Panc1 (cell line): Measurements from ENCODE around the gene MAML1. TPM values are rescaled to one million over a fixed set of nuclear protein-coding genes. Genes with fewer than 3 reads are reported as not detected.

Experiments
- ATAC-seq: fragments of 200-7000 bp; cut with Tn5 transposase; 2 replicates; pipeline ENCODE4 v1.9.1; 2020; ENCODE audit warnings: mild to moderate bottlenecking, moderate library complexity
- BruUV-seq: library from RNA; stranded (reverse); fragments of 400-500 nt; replicated peaks from 2 replicates; lab custom pipeline; 2021; lab: Mats Ljungman, UMichigan
- CTCF ChIA-PET: fragments of 300-600 bp; sonication (Branson Sonifier 250); formaldehyde crosslinking; loops from one replicate; lab custom pipeline; 2022; ENCODE audit warnings: antibody characterized with exemption; lab: Charles Lee
- POLR2A ChIA-PET: fragments of 300-600 bp; sonication (Branson Sonifier 250); formaldehyde crosslinking; loops from one replicate; lab custom pipeline; 2022; ENCODE audit warnings: antibody characterized with exemption; lab: Charles Lee
- DNase-seq: peaks from one replicate; pipeline ENCODE4 v3.0.0-alpha.2; 2010; ENCODE audit warnings: low read depth, low spot score
- H3K27ac ChIP-seq: 2 replicates; pipeline ENCODE4 v1.5.1; 2011; ENCODE audit warnings: mild to moderate bottlenecking, low read length, inconsistent platforms
- H3K27me3 ChIP-seq: fragments of 200-500 bp; sonication (Bioruptor generic); 2 replicates; pipeline ENCODE4 v1.6.0; 2014; ENCODE audit warnings: low read length, inconsistent platforms; ENCODE audit not compliant: control insufficient read depth, insufficient read depth
- H3K36me3 ChIP-seq: fragments of 200-500 bp; sonication (Bioruptor generic); 2 replicates; pipeline ENCODE4 v1.5.1; 2014; ENCODE audit warnings: inconsistent platforms, mild to moderate bottlenecking, low read length, moderate library complexity; ENCODE audit not compliant: control insufficient read depth, insufficient read depth
- H3K4me1 ChIP-seq: 2 replicates; pipeline ENCODE4 v1.5.1; 2011; ENCODE audit warnings: inconsistent platforms, mild to moderate bottlenecking, low read length, moderate library complexity; ENCODE audit not compliant: control insufficient read depth, insufficient read depth
- H3K4me3 ChIP-seq, 2 experiments: 2 replicates each; pipeline ENCODE4 v1.5.1; 2011 to 2012; ENCODE audit warnings: low read depth in 2 of 2, low read length in 2 of 2, mild to moderate bottlenecking in 2 of 2, inconsistent platforms in 1 of 2, moderate library complexity in 1 of 2
- H3K9me3 ChIP-seq: fragments of 200-500 bp; sonication (Bioruptor generic); 2 replicates; pipeline ENCODE4 v1.5.1; 2014; ENCODE audit warnings: low read depth, mild to moderate bottlenecking, inconsistent platforms, low read length, moderate library complexity; ENCODE audit not compliant: control insufficient read depth, insufficient read depth
- POLR2AphosphoS5 ChIP-seq: IDR thresholded peaks from 2 replicates; pipeline ENCODE4 v1.6.1; 2012; ENCODE audit warnings: mild to moderate bottlenecking, low read depth, low read length, moderate library complexity
- SIN3A ChIP-seq: IDR thresholded peaks from 2 replicates; pipeline ENCODE4 v1.6.1; 2012; ENCODE audit warnings: low read depth, mild to moderate bottlenecking, low read length, moderate library complexity, borderline replicate concordance; ENCODE audit not compliant: insufficient read depth
- TCF7L2 ChIP-seq: IDR thresholded peaks from 2 replicates; pipeline ENCODE4 v1.6.1; 2011; ENCODE audit warnings: mild to moderate bottlenecking, low read depth, low read length, inconsistent platforms
- in situ Hi-C: cut with HindIII; loops from 2 replicates; pipeline ENCODE4 v1.10.0; 2016; ENCODE audit warnings: low sequenced_read_pairs, low pct_unique_long_range_greater_than_20kb
- intact Hi-C: fragments of 100-400 bp; cut with micrococcal nuclease; formaldehyde crosslinking; loops from one replicate; pipeline ENCODE4 v1.10.0; 2022; ENCODE audit not compliant: unreplicated experiment
- total RNA-seq: library from RNA; stranded (reverse); gene quantifications from one replicate; pipeline ENCODE4 v1.2.1, GENCODE V29; 2021; ENCODE audit not compliant: unreplicated experiment
- TF ChIP-seq, protein P1 (sequence below): fragments of 450-650 bp; IDR thresholded peaks from 2 replicates; pipeline ENCODE4 v1.5.1; 2017; ENCODE audit warnings: mild to moderate bottlenecking
- TF ChIP-seq, protein P2 (sequence below), 2 experiments: IDR thresholded peaks; 2 replicates each; pipeline ENCODE4 v1.6.1; 2011 to 2012; ENCODE audit warnings: low read depth in 2 of 2, control low read depth in 1 of 2, low read length in 1 of 2, mild to moderate bottlenecking in 1 of 2, moderate library complexity in 1 of 2; ENCODE audit not compliant: insufficient read depth in 1 of 2

Gene MAML1
- total RNA-seq, 1 experiment from 2014 or later, result 31.3 TPM

DNA sequence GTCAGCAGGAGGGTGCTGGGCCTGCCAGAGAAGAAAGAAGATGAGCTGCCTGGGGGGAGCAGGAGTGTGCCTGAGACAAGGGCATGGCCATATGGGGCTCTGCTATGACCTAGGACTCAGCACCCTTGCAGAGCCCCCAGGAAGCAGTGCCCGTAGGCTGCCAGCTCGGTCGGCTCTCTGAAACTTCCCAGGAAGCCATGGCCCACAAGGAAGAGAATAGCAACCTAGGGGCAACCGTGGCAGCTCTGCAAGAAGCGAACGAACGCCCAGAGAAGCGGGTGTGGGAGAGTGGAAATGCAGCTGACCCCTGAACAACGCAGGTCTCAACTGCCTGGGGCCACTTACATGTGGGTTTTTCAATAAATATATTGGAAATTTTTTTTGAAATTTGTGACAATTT is 50.5 kb downstream of the MAML1 start:
- POLR2A ChIA-PET, result no interaction called here
- in situ Hi-C loops, result no loop called here
- no peak overlapping the region for H3K4me3 ChIP-seq
- no TSS peak for BruUV-seq
- H3K36me3 ChIP-seq, result no peaks in the 10 kb centered on the region
- H3K9me3 ChIP-seq, result no peaks in the 10 kb centered on the region
- H3K27ac ChIP-seq, result no peak overlapping the region
- intact Hi-C loops, result no loop called here
- DNase-seq (no peak), ATAC-seq (no peak)
- H3K27me3 ChIP-seq, result no peaks in the 10 kb centered on the region
- H3K4me1 ChIP-seq, result no peaks in the 10 kb centered on the region
- CTCF ChIA-PET, result no interaction called here
- TF ChIP-seq TCF7L2 (no peak), POLR2AphosphoS5 (no peak), SIN3A (no peak)
- TF ChIP-seq, protein P1, sequence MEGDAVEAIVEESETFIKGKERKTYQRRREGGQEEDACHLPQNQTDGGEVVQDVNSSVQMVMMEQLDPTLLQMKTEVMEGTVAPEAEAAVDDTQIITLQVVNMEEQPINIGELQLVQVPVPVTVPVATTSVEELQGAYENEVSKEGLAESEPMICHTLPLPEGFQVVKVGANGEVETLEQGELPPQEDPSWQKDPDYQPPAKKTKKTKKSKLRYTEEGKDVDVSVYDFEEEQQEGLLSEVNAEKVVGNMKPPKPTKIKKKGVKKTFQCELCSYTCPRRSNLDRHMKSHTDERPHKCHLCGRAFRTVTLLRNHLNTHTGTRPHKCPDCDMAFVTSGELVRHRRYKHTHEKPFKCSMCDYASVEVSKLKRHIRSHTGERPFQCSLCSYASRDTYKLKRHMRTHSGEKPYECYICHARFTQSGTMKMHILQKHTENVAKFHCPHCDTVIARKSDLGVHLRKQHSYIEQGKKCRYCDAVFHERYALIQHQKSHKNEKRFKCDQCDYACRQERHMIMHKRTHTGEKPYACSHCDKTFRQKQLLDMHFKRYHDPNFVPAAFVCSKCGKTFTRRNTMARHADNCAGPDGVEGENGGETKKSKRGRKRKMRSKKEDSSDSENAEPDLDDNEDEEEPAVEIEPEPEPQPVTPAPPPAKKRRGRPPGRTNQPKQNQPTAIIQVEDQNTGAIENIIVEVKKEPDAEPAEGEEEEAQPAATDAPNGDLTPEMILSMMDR, result no peak
- TF ChIP-seq, protein P2, sequence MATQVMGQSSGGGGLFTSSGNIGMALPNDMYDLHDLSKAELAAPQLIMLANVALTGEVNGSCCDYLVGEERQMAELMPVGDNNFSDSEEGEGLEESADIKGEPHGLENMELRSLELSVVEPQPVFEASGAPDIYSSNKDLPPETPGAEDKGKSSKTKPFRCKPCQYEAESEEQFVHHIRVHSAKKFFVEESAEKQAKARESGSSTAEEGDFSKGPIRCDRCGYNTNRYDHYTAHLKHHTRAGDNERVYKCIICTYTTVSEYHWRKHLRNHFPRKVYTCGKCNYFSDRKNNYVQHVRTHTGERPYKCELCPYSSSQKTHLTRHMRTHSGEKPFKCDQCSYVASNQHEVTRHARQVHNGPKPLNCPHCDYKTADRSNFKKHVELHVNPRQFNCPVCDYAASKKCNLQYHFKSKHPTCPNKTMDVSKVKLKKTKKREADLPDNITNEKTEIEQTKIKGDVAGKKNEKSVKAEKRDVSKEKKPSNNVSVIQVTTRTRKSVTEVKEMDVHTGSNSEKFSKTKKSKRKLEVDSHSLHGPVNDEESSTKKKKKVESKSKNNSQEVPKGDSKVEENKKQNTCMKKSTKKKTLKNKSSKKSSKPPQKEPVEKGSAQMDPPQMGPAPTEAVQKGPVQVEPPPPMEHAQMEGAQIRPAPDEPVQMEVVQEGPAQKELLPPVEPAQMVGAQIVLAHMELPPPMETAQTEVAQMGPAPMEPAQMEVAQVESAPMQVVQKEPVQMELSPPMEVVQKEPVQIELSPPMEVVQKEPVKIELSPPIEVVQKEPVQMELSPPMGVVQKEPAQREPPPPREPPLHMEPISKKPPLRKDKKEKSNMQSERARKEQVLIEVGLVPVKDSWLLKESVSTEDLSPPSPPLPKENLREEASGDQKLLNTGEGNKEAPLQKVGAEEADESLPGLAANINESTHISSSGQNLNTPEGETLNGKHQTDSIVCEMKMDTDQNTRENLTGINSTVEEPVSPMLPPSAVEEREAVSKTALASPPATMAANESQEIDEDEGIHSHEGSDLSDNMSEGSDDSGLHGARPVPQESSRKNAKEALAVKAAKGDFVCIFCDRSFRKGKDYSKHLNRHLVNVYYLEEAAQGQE (IDR thresholded peaks at IDR 0.05; ENCODE audit: insufficient read depth in 1 of 2, low read depth in 2 of 2, low read length in 1 of 2), result no peak

DNA sequence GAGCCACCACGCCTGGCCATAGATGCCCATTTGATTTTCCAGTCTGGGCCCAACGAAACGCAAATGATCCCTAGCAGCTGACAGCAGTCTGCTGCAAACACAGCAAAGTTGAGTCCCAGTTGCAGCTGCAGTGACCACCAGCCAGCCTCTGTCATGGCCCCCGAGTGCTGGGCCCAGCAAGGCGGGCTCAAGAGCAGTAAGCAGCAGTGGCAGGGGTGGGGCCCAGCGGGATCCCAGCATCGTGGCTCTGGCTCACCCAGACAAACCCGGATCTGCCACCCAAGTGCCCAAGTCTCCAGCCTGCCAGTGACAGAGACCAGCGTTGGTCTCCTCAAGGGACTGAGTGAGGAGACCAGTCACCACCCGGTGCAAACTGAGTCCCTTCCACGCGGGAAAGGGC is 54.2 kb downstream of the MAML1 start:
- Histone ChIP-seq H3K4me3 (no peak overlapping the region), H3K36me3 (no peaks in the 10 kb centered on the region), H3K4me1 (no peaks in the 10 kb centered on the region), H3K27me3 (no peaks in the 10 kb centered on the region), H3K9me3 (no peaks in the 10 kb centered on the region), H3K27ac (no peak overlapping the region)
- ChIA-PET CTCF (interaction anchor here (0.7 kb wide), 1 partner anchor 23 kb away, joined by 3 read pairs; no protein-coding TSS in a partner anchor), POLR2A (interaction anchor here (0.7 kb wide), 1 partner anchor 19 kb away, joined by 8 read pairs; no protein-coding TSS in a partner anchor)
- in situ Hi-C loops (no loop called here), intact Hi-C loops (no loop called here)
- ATAC-seq (0 out of 2 replicates have a peak, but pooled peaks have one; percentile 28), DNase-seq (no peak)
- no TSS peak for BruUV-seq
- TF ChIP-seq POLR2AphosphoS5 (no peak), SIN3A (no peak), TCF7L2 (no peak)
- TF ChIP-seq, protein P1, result no peak
- TF ChIP-seq, protein P2 (IDR thresholded peaks at IDR 0.05; ENCODE audit: insufficient read depth in 1 of 2, low read depth in 2 of 2, low read length in 1 of 2), result no peak
